ENCODE measurements around the gene DPP10.
"Not testable (repeated sequence)": the region's sequence is repeated elsewhere in the genome, so short reads cannot be mapped to it uniquely, and the experiment has no call there.

DPP10 gene

DNA sequence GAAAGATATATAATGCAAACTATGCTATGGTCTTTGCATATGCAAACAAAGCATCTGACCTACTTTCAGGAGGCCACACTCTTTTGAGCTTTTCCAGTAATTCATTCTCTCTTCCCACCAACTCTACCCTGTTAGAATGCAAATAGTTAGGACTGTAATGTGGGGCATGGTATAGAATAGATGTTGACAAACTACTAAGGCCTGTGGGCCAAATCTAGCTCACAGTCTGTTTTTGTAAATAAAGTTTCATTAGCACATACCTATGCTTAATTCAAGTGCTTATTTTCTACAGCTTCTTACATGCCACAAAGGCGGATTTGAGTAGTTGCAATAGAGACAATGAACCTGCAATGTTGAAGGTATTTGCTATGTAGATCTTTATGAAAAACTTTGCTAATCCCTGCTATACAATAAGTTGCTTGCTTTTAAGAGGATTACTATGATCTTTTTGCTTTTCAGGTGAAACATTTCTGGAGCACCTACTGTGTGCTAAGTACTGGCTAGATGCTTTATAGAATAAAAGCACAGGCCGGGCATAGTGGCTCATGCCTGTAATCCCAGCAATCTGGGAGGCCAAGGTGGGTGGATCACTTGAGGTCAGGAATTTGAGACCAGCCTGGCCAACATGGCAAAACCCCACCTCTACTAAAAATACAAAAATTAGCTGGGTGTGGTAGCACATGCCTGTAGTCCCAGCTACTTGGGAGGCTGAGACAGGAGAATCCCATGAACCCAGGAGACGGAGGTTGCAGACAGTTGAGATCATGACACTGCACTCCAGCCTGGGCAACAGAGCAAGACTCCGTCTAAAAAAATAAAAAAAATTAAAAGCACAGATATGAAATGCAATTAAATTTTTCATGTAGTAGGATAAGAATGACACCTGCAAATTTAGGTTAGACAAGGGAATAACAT is 267.8 kb downstream of the DPP10 start:
- no peak for DNase-seq (ENCODE audit: low read depth in 1 of 2, low spot score in 1 of 2)

DNA sequence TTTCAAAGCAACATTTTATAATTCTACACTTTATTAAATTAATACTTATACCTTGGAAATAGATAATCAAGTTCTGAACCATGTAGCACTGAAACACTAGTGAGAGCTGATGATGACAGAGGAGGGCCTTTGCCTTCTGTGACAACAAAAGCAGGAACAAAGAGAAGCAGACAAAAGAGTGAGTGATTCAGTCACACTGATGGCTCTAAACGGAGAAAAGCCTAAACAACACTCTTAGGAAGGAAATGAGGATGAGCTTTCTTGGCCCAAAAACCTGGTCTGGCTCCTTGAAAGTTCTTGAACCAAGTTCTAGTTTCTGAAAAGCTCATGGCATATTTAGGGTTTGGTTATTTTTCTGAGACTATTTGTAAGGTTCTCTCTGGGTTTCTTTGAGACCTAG is 271.9 kb downstream of the DPP10 start:
- DNase-seq (ENCODE audit: low read depth in 1 of 2, low spot score in 1 of 2), result no peak

DNA sequence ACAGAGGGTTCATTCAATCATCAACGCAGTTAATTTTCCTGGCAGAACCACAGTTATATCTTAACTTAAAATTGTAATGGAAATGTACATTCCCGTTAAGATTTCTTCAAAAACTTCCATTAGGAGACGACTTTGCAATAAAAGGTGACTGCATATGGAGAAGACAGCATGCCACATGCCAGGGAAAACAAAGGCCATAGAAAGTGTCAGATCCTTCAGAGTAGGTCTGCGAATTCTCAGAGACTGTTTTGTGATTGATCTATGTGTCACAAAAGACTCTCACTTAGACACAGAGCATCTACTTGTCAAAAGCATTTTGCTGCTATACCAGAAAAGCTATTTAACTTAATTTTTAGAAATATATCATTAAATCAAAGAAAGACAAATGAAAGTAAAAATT is 274.6 kb downstream of the DPP10 start:
- no peak for DNase-seq (ENCODE audit: low read depth in 1 of 2, low spot score in 1 of 2)

- no peak for DNase-seq (ENCODE audit: low read depth in 1 of 2, low spot score in 1 of 2)
Observed at GRCh38 chr2:114724454-114724853, 282.0 kb downstream of the DPP10 start.

GRCh38 chr2:114727012-114727411 is 284.6 kb downstream of the DPP10 start:
- DNase-seq (ENCODE audit: low read depth in 1 of 2, low spot score in 1 of 2), result no peak

DNA sequence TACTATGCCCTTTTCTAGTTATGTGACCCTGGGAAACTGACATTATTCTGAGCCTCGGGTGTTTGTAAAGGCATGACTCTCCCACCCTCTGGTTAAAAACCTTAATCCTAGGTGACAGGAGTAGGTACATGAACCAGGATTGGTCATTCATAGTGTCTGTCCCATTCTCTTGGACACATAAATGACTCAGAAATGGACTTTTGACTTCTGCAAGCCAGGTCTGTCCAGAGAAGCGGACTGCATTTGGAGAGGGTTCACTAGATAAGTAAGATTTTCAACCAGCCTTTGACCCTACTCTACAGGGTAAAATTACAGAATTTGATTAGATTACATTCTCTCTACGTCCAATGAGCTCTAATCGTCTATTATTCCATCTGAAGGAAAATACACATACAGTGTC is 285.9 kb downstream of the DPP10 start:
- no peak for DNase-seq (ENCODE audit: low read depth in 1 of 2, low spot score in 1 of 2)

- DNase-seq (ENCODE audit: low read depth in 1 of 2, low spot score in 1 of 2), result no peak
Observed at GRCh38 chr2:114729026-114729425, 286.6 kb downstream of the DPP10 start.

GRCh38 chr2:114735126-114735525 is 292.7 kb downstream of the DPP10 start:
- DNase-seq (ENCODE audit: low read depth in 1 of 2, low spot score in 1 of 2), result no peak

- DNase-seq (ENCODE audit: low read depth in 1 of 2, low spot score in 1 of 2), result no peak
Observed at GRCh38 chr2:114742245-114742644, 299.8 kb downstream of the DPP10 start.

DNA sequence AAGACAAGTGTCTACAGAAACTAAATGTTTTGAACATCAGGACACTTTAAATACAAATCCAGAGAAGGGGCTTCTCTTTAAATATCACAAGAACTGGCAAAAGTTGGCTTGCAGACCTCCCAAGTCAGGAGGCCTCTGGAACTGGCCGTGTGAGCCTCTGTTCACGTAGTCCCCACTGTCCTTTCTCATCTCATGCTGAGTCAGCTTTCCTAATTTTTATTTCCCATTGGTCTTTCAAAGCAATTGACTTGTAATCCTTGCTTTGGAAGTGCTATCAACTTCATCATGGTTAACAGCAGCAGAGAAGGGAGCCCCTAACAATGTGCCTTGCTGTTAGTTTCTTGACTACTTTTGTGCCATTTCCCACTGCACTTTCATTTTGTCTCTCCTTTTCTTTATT is 303.3 kb downstream of the DPP10 start:
- DNase-seq (ENCODE audit: low read depth in 1 of 2, low spot score in 1 of 2), result no peak

- not testable (repeated sequence) for DNase-seq (ENCODE audit: low read depth in 1 of 2, low spot score in 1 of 2)
Observed at GRCh38 chr2:114748175-114748574, 305.7 kb downstream of the DPP10 start.

- DNase-seq (ENCODE audit: low read depth in 1 of 2, low spot score in 1 of 2), result no peak
Observed at GRCh38 chr2:114752425-114752824, 310.0 kb downstream of the DPP10 start.

DNA sequence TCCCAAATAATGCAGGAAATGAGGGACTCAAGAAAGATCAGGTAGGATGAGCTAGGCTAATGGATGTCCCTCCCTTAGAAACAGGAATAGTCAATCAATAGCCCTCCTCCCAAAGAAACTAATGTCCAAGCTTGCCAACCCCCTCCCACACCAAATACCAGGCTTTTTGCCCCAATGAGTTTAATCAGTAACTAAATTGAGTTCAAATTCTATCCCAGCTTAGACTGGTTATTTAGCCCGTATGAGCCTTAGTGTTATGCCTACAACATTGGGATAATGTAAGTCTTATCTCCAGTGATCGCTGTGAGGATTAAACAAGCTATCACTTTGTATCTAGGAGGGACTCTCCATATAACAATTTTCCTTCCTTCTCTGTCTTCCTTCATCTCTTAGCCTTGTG is 310.7 kb downstream of the DPP10 start:
- no peak for DNase-seq (ENCODE audit: low read depth in 1 of 2, low spot score in 1 of 2)

DNA sequence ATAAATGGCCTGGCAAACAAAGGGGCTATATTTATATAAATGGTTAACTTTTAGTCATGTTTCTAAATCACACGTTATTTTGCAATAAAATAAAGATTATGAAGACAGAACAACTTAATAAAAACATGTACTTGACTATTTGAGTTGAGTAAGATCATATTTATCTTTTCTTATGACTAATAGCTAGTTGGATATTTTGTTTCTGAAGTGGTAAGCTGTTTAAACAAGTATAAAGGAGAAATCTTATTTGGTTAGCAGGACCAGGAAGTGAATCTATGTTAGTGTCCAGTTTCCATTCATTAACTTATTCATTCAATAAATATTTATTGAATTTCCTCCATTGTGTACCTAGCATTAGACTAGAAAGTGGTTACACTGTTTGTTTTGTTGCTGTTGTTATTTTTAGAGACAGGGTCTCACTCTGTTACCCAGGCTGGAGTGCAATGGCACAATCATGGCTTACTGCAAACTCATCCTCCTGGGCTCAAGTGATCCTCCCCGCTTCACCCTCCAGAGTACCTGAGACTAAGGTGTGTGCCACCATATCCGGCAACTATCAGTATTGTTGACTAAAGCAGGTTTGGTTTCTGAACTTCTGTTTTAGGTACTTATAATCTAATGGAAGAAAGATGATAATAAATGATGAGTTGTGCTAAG is 312.6 kb downstream of the DPP10 start:
- DNase-seq (ENCODE audit: low read depth in 1 of 2, low spot score in 1 of 2), result no peak

GRCh38 chr2:114762376-114762775 is 319.9 kb downstream of the DPP10 start:
- no peak for DNase-seq (ENCODE audit: low read depth in 1 of 2, low spot score in 1 of 2)

GRCh38 chr2:114762986-114763385 is 320.5 kb downstream of the DPP10 start:
- DNase-seq (ENCODE audit: low read depth in 1 of 2, low spot score in 1 of 2), result no peak

DNA sequence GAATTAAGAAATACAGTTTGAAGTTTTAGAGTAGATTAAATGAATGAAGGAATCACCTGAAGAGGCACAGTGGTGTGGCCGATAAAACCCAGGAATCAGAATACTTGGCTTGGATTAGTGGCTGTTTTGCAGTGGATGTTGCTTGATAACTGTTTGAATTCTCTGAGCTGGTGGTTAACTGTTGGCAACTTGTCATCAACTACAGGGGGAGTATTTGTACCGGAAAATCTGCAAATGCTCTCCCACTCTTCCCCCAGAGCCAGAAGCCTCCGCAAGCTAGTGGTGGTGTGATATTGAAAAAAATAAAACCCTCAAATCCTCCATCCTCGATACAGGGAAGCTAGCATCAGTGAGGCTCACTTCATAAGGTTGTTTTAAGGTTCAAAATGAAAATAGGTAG is 326.7 kb downstream of the DPP10 start:
- no peak for DNase-seq (ENCODE audit: low read depth in 1 of 2, low spot score in 1 of 2)

- DNase-seq (ENCODE audit: low read depth in 1 of 2, low spot score in 1 of 2), result no peak
Observed at GRCh38 chr2:114769991-114770390, 327.6 kb downstream of the DPP10 start.

DNA sequence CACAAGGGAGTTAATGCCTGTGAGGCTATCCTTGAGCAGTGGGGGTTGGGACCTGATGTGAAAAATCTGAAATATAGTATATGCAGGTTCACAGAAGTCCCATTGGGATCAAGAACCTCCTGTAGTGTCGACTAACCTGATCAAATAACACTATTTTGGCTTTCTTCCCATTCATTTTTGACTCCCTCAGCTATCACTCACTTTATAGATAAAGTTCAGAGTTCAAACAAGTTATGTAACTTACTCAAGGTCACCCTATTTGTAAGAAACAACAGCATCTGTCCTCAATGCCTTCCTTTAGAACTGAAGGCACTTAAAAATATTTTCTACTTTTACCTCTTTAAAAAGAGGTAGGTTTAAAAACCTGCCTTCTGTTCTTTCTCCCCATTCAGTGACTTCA is 341.6 kb downstream of the DPP10 start:
- DNase-seq (ENCODE audit: low read depth in 1 of 2, low spot score in 1 of 2), result no peak

- no peak for DNase-seq (ENCODE audit: low read depth in 1 of 2, low spot score in 1 of 2)
Observed at GRCh38 chr2:114784890-114785583, 342.6 kb downstream of the DPP10 start.

DNA sequence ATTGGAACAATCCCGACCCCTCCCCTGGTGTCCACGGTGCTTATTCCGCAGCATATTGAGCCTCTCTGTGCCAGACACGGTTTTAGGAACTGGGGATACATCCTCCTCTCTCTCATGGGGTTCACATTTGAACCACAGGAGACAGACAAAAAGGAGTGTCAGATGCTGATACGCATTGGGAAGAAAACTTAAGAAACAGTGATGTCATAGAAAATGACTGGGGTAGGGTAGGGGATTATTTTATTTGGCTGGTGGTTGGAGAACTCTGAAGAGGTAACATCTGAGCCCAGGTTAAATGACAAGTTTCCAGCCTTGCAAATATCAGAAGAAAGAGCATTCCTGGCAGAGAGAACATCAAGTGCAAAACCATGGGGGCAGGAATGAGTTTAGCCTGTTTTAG is 344.5 kb downstream of the DPP10 start:
- DNase-seq (ENCODE audit: low read depth in 1 of 2, low spot score in 1 of 2), result no peak

DNA sequence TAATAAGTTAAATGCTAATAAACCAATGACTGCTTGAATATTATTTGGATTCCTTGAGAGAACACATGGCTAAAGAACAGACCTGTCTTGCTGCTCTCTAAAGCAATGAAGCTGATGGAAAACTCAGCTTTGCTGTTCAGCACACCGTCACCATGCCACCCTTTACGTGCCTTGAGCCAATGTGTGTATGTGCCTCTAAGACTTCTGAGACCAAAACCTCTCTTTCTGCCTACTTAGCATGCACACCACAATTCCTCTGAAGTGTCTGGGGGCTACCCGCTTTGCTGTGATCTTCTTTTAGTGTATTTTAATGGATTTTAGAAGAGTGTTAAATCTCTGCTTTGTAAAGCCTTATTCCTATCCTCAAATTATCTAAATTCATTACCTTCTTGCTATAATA is 345.0 kb downstream of the DPP10 start:
- DNase-seq (ENCODE audit: low read depth in 1 of 2, low spot score in 1 of 2), result no peak

Measured in activated T-helper 1 cell treated with anti-CD3 and anti-CD28 coated beads, Interleukin-2, amount 50 U/mL, for 16 hours (primary cell).